ENCODE data around the gene MACROH2A1. TPM values are rescaled to one million over a fixed set of nuclear protein-coding genes. Genes with fewer than 3 reads are reported as not detected.

The MACROH2A1 gene
- total and polyA plus RNA-seq, 10 of the 15 experiments (the other 5 are each of a cell fraction or from before 2014, with no cell fraction given): 45.7 to 230 (median 196) TPM

DNA sequence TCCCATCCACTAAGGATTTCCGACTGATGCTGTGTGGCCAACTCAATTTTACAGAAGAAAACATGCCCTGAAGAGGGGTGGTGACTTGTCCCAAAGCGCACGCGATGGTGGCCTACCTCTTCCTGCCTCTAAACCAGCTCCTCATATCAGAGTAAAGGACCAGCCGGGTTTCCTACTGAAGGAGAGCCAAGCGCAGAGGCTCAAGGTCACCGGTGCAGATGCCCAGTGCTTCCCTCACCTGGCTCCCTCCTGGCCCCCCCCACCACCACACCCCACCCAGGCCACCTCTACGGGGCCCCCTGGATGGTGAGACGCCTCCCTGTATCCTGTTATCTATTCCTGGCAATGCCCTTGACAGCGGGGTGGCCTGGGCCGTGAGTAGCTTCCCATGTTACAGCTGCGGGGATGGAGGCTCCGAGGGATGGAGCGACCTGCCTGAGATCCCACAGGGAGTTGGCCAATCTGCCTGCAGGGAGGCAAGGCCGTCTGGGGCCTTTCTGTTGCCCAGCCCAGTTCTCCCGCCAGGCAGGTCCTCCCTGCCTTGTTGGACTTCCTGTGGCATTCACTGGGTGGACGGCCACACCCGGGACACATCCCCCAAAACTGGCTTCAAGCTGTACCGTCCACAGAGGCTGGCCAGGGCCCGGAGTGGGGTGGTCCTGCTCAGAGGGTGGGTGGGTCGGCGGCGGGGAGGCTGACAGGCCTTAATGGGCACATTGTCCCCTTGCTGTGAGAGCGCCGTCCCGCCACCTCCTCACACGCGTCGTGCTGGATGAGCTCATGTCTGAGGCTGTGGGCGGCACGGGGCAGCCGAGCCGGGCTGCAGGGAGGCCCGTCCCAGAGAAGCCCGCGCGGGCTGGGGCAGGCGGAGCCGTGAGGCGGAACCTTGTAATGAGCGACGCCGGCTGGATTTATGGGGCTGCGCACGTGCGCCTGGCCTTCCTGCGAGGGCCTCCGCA is 72.5 kb downstream of the MACROH2A1 start:
- H3K4me1 ChIP-seq (ENCODE audit: control insufficient read depth, insufficient read depth, low read length): no peaks in the 10 kb centered on the region
- no peaks in the 10 kb centered on the region for H3K9me3 ChIP-seq (replicated peaks; ENCODE audit: control insufficient read depth, insufficient read depth, low read length)
- peaks cover under 1 to 4% of the 10 kb centered on the region in 2 experiments for H3K36me3 ChIP-seq (ENCODE audit: control insufficient read depth in 2 of 2, insufficient read depth in 2 of 2, low read length in 1 of 2)
- H3K4me2 ChIP-seq (ENCODE audit: control insufficient read depth, insufficient read depth): no peak overlapping the region
- POLR2A ChIA-PET: no interaction called here
- FAIRE-seq: no peak
- 89% methylated on average over 44 of the region's 48 CpGs for WGBS (ENCODE audit: insufficient coverage, insufficient replicate concordance, low lambda C conversion rate, missing lambda C conversion rate)
- no peak overlapping the region for H3K27ac ChIP-seq (ENCODE audit: control insufficient read depth, insufficient read depth)
- no peaks in the 10 kb centered on the region for H4K20me1 ChIP-seq (ENCODE audit: control insufficient read depth, insufficient read depth)
- CTCF ChIA-PET: no interaction called here
- intact Hi-C loops (cut with micrococcal nuclease; ENCODE audit: unreplicated experiment): no loop called here
- no TSS peak for BruUV-seq (replicated peaks)
- RAD21 ChIA-PET (ENCODE audit: unreplicated experiment): no interaction called here
- SMC1A ChIA-PET (ENCODE audit: uncharacterized antibody, unreplicated experiment): no interaction called here
- H3K9ac ChIP-seq (ENCODE audit: control insufficient read depth, insufficient read depth, low read length): no peak overlapping the region
- DNase-seq (ENCODE audit: low read depth, low spot score): no peak
- no peaks in the 10 kb centered on the region for H3K79me2 ChIP-seq (ENCODE audit: control insufficient read depth, insufficient read depth, low read length)
- ATAC-seq: no peak
- H3K4me3 ChIP-seq: no peak overlapping the region
- H3K27me3 ChIP-seq (replicated peaks in 1 of 2; ENCODE audit: control insufficient read depth in 2 of 2, insufficient read depth in 2 of 2, low read length in 1 of 2): no peaks in the 10 kb centered on the region
- H2AFZ ChIP-seq (ENCODE audit: control insufficient read depth, low read depth, low read length): no peak overlapping the region
- in situ Hi-C loops (cut with MboI): no loop called here
- TF ChIP-seq MTA3 (IDR thresholded peaks at IDR 0.05; ENCODE audit: borderline replicate concordance, low read length) (no peak), NFYB (IDR thresholded peaks at IDR 0.05; ENCODE audit: insufficient read depth, low read depth, low read length) (no peak), NR2C2 (IDR thresholded peaks at IDR 0.05; ENCODE audit: borderline replicate concordance, control insufficient read depth, insufficient read length, low read depth) (no peak), SUPT20H (IDR thresholded peaks at IDR 0.05; ENCODE audit: borderline replicate concordance, control insufficient read depth, low read depth, low read length) (no peak), RAD51 (IDR thresholded peaks at IDR 0.05) (no peak), FOS (IDR thresholded peaks at IDR 0.05; ENCODE audit: borderline replicate concordance, extremely low read depth, insufficient read length) (no peak), EED (IDR thresholded peaks at IDR 0.05; ENCODE audit: low read depth) (no peak), NFXL1 (IDR thresholded peaks at IDR 0.05; ENCODE audit: borderline replicate concordance) (no peak)
- TF ChIP-seq, protein P1, sequence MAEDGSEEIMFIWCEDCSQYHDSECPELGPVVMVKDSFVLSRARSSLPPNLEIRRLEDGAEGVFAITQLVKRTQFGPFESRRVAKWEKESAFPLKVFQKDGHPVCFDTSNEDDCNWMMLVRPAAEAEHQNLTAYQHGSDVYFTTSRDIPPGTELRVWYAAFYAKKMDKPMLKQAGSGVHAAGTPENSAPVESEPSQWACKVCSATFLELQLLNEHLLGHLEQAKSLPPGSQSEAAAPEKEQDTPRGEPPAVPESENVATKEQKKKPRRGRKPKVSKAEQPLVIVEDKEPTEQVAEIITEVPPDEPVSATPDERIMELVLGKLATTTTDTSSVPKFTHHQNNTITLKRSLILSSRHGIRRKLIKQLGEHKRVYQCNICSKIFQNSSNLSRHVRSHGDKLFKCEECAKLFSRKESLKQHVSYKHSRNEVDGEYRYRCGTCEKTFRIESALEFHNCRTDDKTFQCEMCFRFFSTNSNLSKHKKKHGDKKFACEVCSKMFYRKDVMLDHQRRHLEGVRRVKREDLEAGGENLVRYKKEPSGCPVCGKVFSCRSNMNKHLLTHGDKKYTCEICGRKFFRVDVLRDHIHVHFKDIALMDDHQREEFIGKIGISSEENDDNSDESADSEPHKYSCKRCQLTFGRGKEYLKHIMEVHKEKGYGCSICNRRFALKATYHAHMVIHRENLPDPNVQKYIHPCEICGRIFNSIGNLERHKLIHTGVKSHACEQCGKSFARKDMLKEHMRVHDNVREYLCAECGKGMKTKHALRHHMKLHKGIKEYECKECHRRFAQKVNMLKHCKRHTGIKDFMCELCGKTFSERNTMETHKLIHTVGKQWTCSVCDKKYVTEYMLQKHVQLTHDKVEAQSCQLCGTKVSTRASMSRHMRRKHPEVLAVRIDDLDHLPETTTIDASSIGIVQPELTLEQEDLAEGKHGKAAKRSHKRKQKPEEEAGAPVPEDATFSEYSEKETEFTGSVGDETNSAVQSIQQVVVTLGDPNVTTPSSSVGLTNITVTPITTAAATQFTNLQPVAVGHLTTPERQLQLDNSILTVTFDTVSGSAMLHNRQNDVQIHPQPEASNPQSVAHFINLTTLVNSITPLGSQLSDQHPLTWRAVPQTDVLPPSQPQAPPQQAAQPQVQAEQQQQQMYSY (CRISPR knock-in tag; IDR thresholded peaks at IDR 0.05): no peak
- TF ChIP-seq, protein P2, sequence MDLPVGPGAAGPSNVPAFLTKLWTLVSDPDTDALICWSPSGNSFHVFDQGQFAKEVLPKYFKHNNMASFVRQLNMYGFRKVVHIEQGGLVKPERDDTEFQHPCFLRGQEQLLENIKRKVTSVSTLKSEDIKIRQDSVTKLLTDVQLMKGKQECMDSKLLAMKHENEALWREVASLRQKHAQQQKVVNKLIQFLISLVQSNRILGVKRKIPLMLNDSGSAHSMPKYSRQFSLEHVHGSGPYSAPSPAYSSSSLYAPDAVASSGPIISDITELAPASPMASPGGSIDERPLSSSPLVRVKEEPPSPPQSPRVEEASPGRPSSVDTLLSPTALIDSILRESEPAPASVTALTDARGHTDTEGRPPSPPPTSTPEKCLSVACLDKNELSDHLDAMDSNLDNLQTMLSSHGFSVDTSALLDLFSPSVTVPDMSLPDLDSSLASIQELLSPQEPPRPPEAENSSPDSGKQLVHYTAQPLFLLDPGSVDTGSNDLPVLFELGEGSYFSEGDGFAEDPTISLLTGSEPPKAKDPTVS (IDR thresholded peaks at IDR 0.05; ENCODE audit: low read depth, low read length): no peak
- TF ChIP-seq, protein P3, sequence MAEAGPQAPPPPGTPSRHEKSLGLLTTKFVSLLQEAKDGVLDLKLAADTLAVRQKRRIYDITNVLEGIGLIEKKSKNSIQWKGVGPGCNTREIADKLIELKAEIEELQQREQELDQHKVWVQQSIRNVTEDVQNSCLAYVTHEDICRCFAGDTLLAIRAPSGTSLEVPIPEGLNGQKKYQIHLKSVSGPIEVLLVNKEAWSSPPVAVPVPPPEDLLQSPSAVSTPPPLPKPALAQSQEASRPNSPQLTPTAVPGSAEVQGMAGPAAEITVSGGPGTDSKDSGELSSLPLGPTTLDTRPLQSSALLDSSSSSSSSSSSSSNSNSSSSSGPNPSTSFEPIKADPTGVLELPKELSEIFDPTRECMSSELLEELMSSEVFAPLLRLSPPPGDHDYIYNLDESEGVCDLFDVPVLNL (IDR thresholded peaks at IDR 0.05; ENCODE audit: low read depth, low read length): no peak
- TF ChIP-seq, protein P4, sequence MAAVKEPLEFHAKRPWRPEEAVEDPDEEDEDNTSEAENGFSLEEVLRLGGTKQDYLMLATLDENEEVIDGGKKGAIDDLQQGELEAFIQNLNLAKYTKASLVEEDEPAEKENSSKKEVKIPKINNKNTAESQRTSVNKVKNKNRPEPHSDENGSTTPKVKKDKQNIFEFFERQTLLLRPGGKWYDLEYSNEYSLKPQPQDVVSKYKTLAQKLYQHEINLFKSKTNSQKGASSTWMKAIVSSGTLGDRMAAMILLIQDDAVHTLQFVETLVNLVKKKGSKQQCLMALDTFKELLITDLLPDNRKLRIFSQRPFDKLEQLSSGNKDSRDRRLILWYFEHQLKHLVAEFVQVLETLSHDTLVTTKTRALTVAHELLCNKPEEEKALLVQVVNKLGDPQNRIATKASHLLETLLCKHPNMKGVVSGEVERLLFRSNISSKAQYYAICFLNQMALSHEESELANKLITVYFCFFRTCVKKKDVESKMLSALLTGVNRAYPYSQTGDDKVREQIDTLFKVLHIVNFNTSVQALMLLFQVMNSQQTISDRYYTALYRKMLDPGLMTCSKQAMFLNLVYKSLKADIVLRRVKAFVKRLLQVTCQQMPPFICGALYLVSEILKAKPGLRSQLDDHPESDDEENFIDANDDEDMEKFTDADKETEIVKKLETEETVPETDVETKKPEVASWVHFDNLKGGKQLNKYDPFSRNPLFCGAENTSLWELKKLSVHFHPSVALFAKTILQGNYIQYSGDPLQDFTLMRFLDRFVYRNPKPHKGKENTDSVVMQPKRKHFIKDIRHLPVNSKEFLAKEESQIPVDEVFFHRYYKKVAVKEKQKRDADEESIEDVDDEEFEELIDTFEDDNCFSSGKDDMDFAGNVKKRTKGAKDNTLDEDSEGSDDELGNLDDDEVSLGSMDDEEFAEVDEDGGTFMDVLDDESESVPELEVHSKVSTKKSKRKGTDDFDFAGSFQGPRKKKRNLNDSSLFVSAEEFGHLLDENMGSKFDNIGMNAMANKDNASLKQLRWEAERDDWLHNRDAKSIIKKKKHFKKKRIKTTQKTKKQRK (IDR thresholded peaks at IDR 0.05; ENCODE audit: low read depth, low read length): no peak
